ENCODE data around the gene FLNC.

DNA sequence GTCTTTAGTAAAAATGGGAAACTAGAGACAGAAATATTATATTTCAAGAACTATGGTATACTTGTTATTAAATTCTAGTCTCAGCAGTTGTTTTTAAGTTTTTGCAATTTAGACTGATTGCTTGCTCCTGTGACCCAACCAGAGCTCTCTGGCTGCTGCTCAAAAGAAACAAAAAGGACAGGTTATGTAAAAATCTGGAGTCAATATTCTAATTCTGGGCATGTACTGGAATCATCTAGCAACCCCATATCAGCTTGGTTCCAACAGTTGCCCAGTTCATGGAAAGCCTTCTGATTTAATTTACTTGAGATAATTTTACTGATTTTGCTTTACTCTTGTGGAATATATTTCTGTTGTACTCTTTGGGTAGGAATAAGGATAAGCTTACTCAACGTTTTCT lies 70.0 kb downstream of the FLNC start:
- TF ChIP-seq, protein P1, sequence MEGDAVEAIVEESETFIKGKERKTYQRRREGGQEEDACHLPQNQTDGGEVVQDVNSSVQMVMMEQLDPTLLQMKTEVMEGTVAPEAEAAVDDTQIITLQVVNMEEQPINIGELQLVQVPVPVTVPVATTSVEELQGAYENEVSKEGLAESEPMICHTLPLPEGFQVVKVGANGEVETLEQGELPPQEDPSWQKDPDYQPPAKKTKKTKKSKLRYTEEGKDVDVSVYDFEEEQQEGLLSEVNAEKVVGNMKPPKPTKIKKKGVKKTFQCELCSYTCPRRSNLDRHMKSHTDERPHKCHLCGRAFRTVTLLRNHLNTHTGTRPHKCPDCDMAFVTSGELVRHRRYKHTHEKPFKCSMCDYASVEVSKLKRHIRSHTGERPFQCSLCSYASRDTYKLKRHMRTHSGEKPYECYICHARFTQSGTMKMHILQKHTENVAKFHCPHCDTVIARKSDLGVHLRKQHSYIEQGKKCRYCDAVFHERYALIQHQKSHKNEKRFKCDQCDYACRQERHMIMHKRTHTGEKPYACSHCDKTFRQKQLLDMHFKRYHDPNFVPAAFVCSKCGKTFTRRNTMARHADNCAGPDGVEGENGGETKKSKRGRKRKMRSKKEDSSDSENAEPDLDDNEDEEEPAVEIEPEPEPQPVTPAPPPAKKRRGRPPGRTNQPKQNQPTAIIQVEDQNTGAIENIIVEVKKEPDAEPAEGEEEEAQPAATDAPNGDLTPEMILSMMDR (IDR thresholded peaks at IDR 0.05): no peak
- no peak for TF ChIP-seq ZFX (IDR thresholded peaks at IDR 0.05; ENCODE audit: borderline replicate concordance)

Measured in 22Rv1 (cell line).